Lung microvascular endothelial cell (primary cell): ENCODE measurements around the gene BIRC6. TPM values are rescaled to one million over a fixed set of nuclear protein-coding genes. Genes with fewer than 3 reads are reported as not detected.
"Not testable (repeated sequence)": the region's sequence is repeated elsewhere in the genome, so short reads cannot be mapped to it uniquely, and the experiment has no call there.

Experiments
- DNase-seq, 2 donors: peaks; one replicate each; pipeline versions ENCODE4 v3.0.0 to v3.0.0-alpha.2; 2010; ENCODE audit warnings: low read depth in 2 of 2
- total RNA-seq: library from RNA; depleted of rRNA; stranded (reverse); fragments of >200 nt; gene quantifications from 2 replicates; pipeline ENCODE4 v1.2.1, GENCODE V29; 2014

BIRC6 gene
- total RNA-seq, 1 donor from 2014 or later, result 142 TPM

DNA sequence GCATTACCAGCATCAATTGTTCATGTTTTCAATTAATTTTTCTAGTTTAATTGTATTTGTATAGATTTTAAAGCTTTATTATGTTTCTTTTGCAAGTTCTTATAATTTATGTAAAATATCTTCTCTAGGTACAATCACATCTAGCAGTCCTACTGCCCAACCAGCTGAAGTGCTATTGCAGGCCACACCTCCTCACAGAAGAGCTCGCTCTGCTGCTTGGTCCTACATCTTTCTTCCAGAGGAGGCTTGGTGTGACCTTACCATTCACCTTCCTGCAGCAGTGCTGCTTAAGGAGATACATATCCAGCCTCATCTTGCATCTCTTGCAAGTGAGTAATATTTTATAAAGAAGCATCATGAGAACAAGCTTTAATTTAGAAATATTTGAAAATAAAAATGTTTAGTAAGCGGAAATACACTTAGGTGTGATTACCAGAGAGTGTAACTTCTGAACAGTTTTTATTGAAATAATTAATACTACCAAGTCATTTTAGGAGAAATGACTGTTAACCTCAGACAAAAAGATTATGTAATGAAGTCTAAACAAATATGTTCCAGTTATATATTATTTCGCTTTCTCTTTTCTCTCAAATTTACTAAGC is 148.2 kb downstream of the BIRC6 start:
- no peak for DNase-seq

DNA sequence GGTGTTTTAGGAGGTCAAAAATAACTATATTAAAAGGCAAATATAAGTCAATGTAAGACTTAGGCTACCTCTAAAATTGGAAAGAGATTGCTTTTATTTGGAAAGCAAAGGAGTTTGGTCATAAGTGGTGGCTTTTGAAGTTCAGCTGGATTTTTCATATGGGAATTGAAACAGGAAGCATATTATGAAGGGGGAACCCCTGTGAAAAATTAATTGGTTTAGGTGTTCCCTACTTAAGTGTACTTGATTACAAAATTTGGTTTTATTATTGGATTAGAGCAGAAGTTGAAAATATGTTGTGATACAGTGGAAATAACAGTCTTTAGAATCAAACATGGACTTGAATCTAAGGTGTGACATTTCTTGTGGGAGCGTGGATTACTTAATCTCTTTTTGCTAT is 149.6 kb downstream of the BIRC6 start:
- no peak for DNase-seq

DNA sequence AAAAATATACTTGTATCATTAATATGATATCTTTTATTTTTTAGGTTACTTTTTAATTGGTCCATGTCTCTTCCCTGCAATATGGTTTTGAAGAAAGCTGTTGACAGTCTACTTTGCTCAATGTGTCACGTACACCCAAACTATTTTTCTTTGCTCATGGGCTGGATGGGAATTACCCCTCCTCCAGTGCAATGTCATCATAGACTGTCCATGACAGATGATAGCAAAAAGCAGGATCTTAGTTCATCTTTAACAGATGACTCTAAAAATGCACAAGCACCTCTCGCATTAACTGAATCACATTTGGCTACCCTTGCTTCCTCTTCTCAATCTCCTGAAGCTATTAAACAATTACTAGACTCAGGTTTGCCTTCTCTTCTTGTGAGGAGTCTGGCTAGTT is 158.1 kb downstream of the BIRC6 start:
- no peak for DNase-seq

DNA sequence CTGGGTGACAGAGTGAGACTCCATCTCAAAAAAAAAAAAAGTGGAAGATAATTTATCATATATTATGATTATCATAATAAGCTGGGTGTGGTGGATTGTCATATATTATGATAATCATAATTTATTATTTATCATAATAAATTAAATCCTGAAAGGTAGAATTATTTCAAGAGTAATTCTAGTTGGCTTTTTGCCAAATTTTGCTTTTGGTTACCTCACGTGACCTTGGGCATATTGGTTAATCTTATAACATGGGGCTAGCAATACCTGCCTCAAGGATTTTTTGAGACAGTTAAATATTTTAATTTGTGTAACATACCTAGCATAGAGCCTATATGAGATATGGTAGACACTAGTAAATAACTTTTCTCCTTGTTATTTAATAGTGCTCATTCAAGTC is 159.7 kb downstream of the BIRC6 start:
- DNase-seq, result no peak

DNA sequence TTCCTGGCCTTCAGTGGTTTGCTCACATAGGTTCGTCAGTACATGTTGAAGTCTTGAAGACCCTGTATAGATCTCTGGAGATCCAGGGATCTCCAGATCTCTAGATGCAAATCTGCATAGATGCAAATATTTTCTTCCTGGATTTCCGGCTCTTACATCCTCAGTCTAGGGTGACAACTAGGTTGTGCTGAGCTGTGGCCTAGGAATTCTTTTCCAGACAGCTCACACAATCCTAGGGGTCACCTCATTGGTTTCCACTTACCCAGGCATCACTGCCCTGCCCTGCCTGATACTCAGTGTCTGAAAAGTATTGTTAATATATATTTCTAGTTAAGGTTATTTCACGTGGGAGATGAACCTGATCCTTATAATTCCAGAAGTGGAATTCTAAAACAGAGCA is 165.9 kb downstream of the BIRC6 start:
- peak in 1 of 2 donors; percentile 17 for DNase-seq

DNA sequence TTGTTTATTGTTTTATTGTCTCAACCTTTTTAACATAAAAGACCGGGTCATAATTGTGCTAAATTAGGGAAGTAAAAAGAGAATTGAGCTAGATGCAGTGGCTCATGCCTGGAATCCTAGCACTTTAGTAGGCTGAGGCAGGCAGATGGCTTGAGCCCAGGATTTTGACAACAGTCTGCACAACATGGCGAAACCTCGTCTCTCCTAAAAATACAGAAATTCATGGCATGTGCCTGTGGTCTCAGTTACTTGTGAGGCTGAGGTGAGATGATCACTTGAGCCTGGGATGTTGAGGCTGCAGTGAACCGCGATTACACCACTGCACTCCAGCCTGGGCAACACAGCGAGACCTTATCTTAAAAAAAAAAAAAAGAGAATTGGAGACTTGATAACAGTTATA is 166.9 kb downstream of the BIRC6 start:
- no peak for DNase-seq

DNA sequence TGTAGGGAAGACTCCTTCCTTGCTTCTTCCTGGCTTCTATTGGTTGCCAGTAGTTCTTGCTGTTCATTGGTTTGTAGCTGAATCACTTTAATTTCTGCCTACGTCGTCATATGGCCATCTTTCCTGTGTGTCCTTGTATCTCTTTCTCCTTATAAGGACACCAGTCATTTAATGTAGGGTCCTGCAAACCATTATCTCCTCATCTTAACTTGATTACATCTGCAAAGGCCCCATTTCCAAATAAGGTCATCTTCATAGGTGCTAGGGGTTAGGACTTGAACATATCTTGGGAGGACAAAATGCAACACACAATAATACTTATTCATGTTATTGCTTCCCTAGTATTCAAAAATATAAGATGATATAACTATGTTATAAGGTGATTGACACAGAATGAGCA is 175.5 kb downstream of the BIRC6 start:
- no peak for DNase-seq

DNA sequence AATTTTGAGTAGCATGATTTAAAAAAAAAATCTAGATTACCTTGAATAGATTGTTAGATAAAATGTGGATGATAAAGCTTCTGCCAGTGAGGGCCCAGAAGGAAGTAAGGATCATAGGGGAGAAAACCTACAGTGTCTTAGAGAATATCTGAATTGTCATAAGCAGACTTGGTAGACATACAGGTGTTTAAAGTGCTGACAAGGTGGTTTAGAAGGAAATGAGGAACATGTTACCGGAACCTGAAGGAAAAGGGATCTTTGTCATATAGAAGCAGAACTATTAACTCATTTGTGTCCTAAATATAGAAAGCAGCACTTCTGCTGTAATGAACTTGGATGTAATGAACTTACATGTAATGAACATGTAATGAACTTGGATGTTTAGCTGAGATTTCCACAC is 176.1 kb downstream of the BIRC6 start:
- no peak for DNase-seq

DNA sequence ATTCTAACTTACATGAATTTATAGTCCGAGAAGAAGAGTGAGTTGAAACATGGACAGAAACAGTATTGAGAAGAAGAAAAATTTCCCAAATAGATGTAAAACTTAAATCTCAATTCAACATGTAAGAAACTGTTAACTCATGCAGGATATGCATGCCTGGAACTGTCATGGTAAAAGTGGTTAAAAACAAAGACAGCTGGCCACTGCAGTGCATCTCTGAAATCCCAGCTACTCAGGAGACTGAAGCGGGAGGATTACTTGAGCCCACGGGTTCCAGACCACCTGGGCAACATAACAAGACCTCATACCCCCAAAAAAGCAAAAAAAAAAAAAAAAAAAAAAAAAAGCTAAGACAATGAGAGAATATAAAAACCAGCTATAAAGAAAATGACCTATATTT is 178.0 kb downstream of the BIRC6 start:
- DNase-seq, result no peak

DNA sequence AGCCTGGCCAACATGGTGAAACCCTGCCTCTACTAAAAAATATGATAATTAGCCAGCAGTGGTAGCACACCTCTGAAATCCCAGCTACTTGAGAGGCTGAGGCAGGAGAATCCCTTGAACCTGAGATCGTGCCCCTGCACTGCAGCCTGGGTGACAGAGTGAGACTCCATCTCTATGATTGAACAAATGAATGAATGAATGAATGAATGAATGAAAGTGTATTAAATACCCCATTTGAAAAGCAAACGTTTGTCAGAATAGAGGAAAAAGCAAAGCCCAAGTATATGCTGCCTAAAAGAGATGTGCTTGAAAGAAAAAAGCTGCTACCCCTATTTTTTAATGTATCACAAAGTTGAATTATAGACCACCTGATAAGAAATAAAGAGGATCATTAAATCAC is 181.9 kb downstream of the BIRC6 start:
- no peak for DNase-seq

DNA sequence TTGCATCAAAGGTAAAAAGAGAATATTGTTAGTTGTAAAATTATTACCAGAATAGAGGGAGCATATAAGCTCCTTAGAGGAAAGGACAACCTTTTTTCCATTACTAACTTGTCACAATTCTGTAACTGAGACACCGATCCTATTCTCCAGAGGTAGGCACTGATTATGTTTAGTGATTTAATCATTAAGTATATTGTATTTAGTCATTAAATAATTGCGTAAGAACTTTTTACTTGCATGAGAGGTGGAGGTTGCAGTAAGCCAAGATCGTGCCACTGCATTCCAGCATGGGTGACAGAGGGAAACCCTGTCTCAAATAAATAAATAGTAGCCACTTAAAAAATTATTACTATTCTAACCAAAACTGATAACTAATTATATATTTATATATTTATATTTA is 195.7 kb downstream of the BIRC6 start:
- not testable (repeated sequence) for DNase-seq

DNA sequence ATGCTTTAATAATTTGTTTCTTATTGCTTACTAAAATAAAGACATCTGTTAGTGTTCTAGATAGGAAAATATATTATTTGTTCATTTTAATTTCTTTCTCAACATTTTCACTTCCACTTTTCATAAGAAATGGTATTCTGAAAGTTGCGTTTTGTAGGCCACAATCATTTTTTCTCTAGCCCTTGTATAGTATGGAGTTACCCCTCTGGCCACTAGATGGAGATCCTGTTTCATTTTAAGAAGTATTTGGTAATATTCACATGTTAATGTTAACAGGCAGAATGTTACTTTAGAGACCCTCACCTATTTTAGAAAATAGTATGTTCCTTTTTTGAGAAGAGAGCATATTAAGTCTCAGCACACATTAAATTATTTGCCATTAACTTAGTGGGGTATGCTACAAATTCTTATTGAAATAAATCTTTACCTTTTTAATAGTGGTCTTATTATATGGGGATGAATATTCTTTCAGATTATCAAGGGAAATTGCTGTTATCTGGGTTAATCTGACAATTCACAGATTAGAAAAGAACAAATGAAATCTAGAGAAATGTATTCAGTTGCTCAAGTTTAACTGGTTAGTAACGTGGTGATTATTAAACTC is 197.1 kb downstream of the BIRC6 start:
- peak; percentile 65 to 76 for DNase-seq

DNA sequence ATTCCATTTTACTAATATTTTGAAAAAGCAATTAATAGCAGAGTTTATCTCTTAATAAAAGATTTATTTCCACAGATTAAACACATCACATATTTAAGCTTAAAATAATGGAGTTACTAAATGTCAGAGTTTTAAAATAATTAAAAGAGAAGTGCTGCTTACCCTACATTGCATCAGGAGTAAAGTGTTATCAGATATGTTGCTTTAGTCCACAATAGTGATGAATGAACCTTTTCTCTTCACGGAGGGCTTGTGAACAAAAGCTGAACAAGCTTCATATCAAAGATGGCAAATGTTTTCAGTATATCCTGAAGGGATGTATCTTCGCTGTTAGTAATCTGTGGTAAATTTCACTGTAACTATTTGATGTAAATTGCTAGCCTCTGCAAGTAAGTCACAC is 201.7 kb downstream of the BIRC6 start:
- DNase-seq, result no peak

DNA sequence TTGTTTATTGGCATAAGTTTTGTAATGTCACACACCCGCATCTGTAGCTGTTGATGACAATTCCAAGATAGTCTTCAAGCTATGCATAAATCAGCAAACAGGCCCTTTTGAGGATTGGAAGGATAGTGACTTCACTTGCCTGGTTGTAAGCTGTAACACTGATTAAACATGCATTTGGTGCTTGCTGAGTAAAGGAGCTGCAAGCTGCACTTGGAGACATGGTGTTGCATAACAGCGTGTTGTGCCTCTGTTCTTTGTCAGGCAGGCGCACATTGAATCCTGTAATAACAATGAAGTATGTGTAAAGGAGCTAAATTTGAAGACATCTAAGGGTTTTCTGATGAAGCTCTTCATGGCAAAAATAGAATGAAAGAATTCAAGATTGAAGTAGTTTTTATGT is 202.3 kb downstream of the BIRC6 start:
- no peak for DNase-seq

DNA sequence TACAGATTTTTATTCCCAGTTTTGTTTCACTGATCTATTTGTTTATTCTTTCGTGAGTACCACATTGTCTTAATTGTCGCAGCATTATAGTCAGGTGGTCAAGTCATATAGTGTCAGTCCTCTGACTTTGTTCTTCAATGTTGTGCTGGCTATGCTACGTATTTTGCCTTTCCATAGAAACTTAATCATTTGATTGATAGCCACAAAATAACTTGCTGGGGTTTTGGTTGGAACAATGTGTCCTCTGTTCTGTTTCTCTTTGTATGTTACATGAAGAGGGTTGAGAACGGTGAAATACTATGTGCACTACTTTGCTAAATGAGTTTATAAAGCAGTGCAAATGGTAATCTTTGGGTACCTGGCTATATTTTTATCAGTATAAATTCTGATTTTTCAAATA is 206.1 kb downstream of the BIRC6 start:
- no peak for DNase-seq

DNA sequence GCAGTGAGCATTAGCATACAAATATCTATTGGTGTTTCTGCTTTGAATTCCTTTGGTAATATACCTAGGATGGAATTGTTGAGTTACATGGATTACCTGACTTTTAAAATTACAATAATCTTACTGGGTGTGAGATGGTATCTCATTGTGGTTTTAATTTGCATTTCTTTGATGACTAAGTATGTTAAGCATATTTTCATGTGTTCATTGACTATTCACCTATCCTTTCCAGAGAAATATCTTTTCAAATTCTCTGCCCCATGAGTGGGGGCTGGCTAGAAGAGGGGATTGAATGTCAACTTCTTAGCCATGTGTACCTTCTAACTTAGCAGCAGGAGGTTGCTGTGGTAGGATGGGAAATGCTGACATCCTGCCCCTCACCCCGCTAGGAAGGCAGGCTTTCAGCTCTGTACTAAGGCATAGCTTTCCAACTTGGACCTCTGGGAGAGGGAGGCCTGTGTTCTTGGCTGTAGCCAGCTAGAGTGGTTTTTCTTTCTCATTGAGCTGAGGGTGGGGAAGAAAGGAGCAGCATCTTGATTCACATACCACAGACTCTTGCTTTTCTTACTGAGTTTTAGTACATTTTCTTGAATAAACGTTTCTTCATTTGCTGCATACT is 207.7 kb downstream of the BIRC6 start:
- DNase-seq, result no peak

DNA sequence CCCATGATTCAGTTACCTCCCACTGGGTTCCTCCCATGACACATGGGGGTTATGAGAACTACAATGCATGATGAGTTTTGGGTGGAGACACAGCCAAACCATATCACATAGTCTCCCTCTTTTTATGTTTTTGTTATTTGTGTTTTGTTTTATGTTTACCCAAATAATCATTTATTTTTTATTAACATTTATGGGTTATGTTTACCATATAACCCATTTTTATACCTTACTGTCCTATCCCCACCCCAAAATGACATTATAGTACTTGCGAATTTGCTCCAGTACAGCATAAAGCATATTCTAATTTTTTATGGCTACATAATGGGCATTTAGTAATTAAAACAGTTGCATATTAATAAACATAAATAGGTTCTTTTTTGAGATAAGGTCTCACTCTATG is 209.1 kb downstream of the BIRC6 start:
- no peak for DNase-seq

DNA sequence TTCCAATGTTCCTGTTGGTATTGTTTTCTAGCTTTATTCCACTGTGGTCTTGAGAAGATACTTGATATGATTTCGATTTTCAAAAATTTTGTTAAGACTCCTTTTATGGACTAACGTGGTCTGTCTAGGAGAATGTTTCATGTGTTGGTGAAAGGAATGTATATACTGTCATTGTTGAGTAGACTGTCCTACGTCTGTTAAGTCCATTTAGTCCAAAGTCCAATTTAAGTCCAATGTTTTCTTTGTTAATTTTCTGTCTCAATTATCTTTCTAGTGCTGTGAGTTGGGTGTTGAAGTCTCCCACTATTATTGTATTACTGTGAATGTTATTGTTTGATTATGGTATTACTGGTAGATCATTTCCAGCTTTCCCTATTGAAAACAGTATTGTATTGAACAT is 215.2 kb downstream of the BIRC6 start:
- DNase-seq, result no peak

DNA sequence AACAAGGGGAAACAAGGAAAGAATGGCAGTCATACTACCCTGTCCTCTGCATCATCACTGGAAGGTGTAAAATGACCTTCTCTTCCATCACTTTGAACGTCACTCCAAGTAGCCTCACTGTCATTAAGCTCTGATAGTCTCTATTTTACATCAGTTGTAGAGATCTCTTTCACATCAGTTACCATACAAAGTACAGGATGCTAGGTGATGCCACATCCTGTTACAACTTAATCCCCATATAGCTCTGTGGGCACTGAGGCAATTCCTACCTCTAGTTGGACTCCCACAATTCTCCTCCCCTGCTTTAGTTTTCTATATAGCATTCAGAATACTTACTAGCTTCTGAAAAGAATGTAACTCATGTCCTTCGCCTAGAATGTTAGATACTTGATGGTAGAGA is 215.9 kb downstream of the BIRC6 start:
- no peak for DNase-seq

DNA sequence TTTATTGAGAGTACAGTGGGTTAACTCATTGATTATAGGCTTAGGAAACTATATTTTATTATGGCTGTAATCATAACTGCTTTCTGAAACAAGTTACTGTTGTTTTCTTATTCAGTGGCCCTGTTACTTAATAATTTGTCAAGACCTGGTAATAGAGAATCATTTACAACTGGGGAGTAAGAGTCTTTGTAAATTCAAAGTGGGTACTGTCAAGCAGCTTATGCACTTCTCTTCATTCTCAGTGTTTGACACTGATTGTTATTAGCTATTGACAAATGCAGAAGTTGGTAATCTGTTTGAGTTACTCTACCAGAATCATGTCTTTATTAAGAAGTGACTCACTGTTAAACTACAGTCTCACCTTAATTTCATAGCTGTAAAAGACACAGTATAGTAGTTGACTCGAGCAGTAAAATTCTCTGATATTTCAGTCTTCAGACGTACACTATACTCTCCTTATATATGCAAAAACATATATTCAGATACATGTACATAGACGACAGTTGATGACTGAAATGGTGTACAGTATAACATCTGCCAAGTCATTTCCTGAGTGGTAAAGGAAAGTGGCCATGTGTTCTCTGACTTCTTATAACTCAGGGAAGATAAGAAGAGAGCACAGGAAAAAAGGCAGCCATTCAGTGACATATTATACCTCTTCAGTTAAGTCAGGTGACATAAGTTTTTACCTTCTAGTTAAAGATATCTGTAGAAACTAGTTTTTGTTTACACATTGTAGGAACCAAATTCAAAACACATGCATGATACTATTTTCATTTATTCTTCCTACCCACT is 235.0 kb downstream of the BIRC6 start:
- peak; percentile 42 to 75 for DNase-seq

DNA sequence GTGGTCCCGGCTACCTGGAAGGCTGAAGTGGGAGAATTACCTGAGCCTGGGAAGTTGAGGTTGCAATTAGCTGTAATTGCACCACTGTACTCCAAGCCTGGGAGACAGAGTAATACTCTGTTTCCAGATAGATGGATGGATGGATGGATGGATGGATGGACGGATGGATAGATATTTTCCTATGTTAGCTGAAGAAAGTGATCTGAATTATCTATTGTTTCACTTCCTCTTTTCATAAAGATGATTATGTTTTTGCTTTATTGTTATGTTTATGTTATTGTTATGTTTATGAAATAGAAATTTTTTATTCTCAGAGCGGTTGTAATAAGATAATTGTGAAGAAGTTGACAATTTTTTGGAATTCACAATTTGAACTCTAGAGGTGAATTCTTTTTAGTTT is 237.8 kb downstream of the BIRC6 start:
- no peak for DNase-seq

DNA sequence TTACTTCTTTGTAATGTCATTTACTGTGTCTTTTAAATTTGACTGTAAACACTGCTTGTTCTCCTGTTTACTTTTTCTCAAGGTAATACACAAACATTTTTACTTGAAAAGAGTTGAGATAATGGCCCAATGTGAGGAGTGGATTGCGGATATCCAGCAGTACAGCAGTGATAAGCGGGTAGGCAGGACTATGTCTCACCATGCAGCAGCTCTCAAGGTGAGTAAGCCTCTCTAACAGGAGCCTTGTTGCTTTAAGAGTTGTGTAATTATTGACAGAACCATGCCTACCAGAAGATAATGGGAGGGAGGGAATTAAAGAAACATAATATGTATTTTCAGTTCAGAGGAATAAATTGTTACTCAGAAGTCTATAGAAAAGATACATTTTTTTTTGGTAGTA is 254.5 kb downstream of the BIRC6 start:
- DNase-seq, result no peak

DNA sequence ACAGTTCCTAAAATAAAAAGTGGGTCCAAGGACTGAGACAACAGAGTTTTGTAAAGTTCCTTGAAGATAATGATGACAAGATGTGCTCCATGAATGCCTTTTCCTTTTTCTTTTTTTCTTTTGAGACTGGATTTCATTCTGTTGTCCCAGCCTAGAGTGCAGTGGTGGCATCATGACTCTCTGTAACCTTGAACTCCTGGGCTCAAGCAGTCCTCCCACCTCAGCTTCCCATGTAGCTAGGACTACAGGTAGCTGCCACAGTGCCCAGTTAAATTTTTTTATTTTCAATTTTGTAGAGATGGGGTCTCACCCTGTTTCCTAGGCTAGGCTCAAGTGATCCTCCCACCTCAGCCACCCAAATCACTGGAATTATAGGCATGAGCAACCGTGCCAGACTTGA is 254.9 kb downstream of the BIRC6 start:
- no peak for DNase-seq
